Adipocyte (in vitro differentiated cells): ENCODE results near the gene CDK6.

ENCODE experiments used
- DNase-seq: peaks from one replicate; pipeline ENCODE4 v3.0.0-alpha.2; 2015; ENCODE audit warnings: low read depth
- H3K27me3 ChIP-seq: replicated peaks from 2 replicates; pipeline ENCODE4 v1.7.0; 2013; ENCODE audit warnings: mild to moderate bottlenecking, low read length, moderate library complexity; ENCODE audit not compliant: control insufficient read depth, insufficient read depth
- H3K36me3 ChIP-seq: 2 replicates; pipeline ENCODE4 v1.7.0; 2013; ENCODE audit warnings: low read length, mild to moderate bottlenecking, moderate library complexity; ENCODE audit not compliant: control insufficient read depth, insufficient read depth, severe bottlenecking
- H3K4me1 ChIP-seq: 2 replicates; pipeline ENCODE4 v1.7.0; 2013; ENCODE audit warnings: mild to moderate bottlenecking, low read length, moderate library complexity; ENCODE audit not compliant: control insufficient read depth, insufficient read depth
- H3K4me3 ChIP-seq: 2 replicates; pipeline ENCODE4 v1.7.0; 2013; ENCODE audit warnings: mild to moderate bottlenecking, low read length, moderate library complexity
- H3K9ac ChIP-seq: 2 replicates; pipeline ENCODE4 v1.7.0; 2013; ENCODE audit warnings: mild to moderate bottlenecking, low read length, moderate library complexity
- H3K9me3 ChIP-seq: 2 replicates; pipeline ENCODE4 v1.7.0; 2013; ENCODE audit warnings: mild to moderate bottlenecking, low read length, moderate library complexity; ENCODE audit not compliant: control insufficient read depth

The CDK6 gene

DNA sequence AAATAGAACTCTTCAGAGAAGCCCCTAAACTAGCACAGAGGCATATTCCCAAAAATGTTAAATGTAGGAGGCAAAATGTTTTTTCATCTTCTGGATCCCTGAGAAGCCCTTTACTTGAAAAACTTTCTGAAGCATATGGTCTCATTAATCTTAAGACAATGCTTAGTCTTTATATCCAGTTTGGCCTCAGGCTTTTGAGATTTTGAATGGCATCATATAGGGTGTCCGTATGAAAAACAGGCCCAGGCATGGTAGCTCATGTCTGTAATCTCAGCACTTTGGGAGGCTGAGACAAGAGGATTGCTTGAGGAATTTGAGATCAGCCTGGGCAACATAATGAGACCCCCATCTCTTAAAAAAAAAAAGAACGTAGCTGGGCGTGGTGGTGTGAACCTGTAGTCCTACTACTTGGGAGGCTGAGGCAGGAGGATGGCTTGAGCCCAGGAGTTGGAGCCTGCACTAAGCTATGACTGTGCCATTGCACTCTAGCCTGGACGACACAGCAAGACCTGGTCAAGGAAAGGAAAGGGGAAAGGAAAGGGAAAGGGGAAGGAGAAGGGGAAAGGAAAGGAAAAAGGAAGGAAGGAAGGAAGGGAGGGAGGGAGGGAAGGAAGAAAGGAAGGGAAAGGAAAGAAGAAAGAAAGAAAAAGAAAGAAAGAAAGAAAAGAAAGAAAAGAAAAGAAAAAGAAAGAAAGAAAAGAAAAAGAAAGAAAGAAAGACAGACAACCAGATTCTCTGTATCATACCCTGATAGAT lies 119.4 kb downstream of the CDK6 start:
- H3K9me3 ChIP-seq, result no peaks in the 10 kb centered on the region
- no peaks in the 10 kb centered on the region for H3K4me1 ChIP-seq
- no peaks in the 10 kb centered on the region for H3K27me3 ChIP-seq
- peaks cover 7% of the 10 kb centered on the region for H3K36me3 ChIP-seq
- H3K4me3 ChIP-seq, result no peak overlapping the region
- DNase-seq, result no peak
- H3K9ac ChIP-seq, result no peak overlapping the region

DNA sequence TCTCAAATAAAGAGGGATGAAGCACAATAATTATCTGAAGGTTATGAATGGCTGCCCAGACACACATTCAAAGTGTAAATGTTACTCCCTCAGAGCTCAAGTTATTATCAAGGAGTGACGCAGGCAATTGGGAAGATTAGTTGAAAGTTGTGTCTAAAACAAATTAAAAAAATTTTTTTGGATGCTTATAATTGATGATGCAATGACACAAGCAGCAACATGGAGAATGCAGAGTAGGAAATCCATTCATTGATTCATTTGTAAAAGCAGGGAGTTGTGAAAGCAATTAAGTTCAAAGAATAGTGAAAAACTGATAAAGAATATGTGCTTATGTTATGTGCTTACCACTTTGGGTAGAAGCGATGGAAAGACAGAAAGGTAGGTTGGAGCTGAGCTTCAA lies 120.4 kb downstream of the CDK6 start:
- no peak overlapping the region for H3K9ac ChIP-seq
- no peaks in the 10 kb centered on the region for H3K27me3 ChIP-seq
- peaks cover 7% of the 10 kb centered on the region for H3K36me3 ChIP-seq
- no peak overlapping the region for H3K4me3 ChIP-seq
- H3K4me1 ChIP-seq, result no peaks in the 10 kb centered on the region
- DNase-seq, result no peak
- H3K9me3 ChIP-seq, result no peaks in the 10 kb centered on the region

DNA sequence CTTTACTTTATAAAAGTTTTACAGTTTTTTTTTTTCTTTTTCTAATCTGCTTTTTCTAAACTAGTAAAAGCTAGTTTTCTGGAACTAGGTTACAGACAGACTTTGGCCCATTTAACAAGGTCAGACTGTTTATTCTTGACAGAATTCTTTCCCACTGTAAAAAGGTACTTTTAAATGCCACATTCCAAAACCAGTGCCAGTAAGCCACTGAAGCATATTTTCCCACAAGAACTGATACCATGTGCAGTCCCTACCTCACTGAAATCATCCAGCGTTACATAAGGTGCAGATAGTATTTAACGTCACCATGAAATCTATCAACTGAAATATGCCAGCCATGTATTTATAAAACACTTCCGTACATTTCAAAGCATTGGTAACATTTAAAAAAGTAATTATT lies 121.6 kb downstream of the CDK6 start:
- Histone ChIP-seq H3K4me3 (no peak overlapping the region), H3K4me1 (no peaks in the 10 kb centered on the region), H3K27me3 (no peaks in the 10 kb centered on the region), H3K9me3 (no peaks in the 10 kb centered on the region), H3K36me3 (peaks cover 7% of the 10 kb centered on the region), H3K9ac (no peak overlapping the region)
- no peak for DNase-seq

DNA sequence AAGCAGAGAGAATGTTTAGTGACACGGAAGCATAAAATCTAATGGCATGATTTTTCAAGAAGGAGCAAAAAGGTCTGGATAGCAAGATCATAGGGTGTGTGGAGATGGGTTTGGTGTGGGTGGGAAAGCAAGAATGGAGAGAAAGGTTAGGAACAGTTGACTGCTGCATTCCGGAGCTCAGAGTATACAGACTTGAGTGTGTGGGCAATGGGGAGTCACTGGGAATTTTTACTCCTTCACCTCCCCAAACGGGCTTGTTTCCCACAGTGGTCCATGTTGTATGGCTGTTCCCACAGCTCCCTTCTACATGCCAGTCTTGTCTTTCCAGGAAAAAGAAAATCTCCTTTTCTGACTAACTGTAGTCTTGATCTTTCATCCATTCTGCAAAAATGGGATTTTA lies 122.1 kb downstream of the CDK6 start:
- Histone ChIP-seq H3K9ac (no peak overlapping the region), H3K4me3 (no peak overlapping the region), H3K27me3 (no peaks in the 10 kb centered on the region), H3K9me3 (no peaks in the 10 kb centered on the region), H3K4me1 (no peaks in the 10 kb centered on the region), H3K36me3 (peaks cover 7% of the 10 kb centered on the region)
- DNase-seq, result no peak

DNA sequence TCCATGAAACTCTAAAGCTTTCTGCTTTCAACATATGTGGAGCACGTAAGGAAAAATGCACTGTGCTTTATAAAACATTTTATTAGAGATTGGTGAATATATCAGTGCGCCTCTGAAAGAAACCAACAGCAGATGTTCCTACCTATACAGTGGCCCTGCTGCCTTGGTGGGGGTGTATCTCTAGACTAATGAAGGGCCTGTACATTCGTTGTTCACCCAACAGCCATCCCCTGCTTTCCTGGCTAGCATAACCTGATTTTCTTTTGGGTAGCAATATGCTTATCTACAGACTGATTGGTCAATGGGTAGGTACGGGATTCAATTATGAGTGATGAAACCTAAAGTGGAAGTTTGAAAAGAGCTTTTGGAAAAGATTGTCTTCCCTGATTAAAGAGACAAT lies 126.5 kb downstream of the CDK6 start:
- H3K36me3 ChIP-seq, result peaks cover 2% of the 10 kb centered on the region

DNA sequence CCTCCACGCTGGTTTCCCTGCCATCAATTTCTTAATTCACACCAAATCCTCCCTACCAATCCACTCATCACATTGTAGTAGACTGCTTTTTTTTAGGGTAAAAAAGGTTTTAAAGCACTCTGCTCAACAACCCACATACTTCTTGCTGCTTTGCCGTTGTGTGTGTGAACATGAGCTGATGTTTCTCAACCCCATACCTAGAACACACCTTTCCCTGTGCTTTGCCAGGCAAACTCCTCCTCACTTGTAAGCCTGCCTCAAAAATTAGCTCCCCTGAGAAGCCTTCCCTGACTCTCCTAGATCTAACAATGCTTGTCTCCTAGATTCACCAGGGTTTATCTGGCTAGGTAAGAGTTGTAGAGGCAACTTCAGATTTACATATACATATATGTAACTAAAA lies 127.2 kb downstream of the CDK6 start:
- Histone ChIP-seq H3K4me3 (no peak overlapping the region), H3K36me3 (peaks cover 7% of the 10 kb centered on the region), H3K27me3 (no peaks in the 10 kb centered on the region), H3K9me3 (peaks cover 7% of the 10 kb centered on the region), H3K4me1 (no peaks in the 10 kb centered on the region), H3K9ac (no peak overlapping the region)
- no peak for DNase-seq

More for the DNA sequence above, 126.5 kb downstream of the CDK6 start:
- DNase-seq, result no peak
- Histone ChIP-seq H3K9me3 (peaks cover 1% of the 10 kb centered on the region), H3K27me3 (no peaks in the 10 kb centered on the region), H3K4me1 (no peaks in the 10 kb centered on the region), H3K9ac (no peak overlapping the region), H3K4me3 (no peak overlapping the region)

DNA sequence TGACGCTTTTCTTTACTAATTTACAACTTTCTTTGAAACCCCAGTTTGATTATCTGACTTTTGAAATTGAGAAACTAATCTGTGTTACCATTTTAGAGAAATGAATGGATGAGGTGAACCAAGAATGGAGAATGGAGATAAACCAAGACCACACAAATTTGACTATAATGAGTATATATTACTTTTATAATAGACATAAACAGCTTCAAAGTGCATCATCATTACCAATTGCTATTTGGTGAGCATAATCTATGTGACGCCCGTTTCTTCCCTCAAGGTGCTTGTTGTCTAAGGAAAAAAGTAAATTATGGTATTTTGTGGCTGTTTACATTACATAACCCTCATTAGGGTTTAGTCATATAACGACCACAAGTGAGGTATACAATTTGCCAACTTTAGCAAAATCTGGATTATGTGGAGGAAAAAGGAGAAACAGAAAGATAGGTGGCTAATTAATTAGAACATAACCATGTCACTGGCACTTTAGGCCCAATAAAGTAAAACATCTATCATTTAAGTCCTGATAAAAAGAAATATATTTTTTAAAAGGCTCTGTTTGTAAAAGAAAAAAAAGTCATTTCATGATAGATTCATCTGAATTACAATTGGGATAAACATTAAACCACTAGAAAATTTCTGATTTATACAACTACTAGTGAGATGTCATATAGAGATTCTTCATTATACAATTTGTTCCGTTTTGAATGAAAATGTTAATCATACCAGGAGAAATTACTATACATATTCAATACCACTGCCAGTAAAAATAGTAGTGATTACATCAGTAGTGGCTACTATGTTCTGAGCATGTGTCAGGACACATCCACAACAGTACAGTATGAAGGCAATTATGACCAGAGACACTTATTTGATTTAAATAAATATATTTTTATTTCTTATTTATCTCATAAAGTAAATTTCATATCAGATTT lies 128.0 kb downstream of the CDK6 start:
- Histone ChIP-seq H3K4me1 (no peaks in the 10 kb centered on the region), H3K27me3 (no peaks in the 10 kb centered on the region), H3K4me3 (no peak overlapping the region), H3K9me3 (peaks cover 7% of the 10 kb centered on the region), H3K9ac (no peak overlapping the region), H3K36me3 (peaks cover 7% of the 10 kb centered on the region)
- DNase-seq, result no peak

DNA sequence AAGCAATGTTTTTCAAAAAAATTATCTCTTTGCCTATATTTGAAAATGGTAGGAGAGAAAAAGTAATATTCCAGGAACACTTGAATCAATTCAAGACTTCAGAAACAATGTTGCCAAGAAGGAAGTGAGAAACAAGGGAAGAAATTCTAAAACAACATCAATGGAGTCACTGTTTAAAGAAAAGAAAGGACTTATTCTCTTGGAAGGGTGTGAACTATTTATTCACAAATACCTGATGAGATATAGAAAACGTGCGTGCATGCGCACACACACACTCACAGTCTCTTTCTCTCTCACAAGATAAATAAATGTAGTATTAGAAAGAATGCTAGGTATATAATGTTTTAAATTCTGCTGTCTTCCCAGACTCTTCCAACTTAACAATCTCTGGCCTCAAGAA lies 128.9 kb downstream of the CDK6 start:
- DNase-seq, result no peak
- Histone ChIP-seq H3K4me1 (no peaks in the 10 kb centered on the region), H3K4me3 (no peak overlapping the region), H3K9me3 (peaks cover 7% of the 10 kb centered on the region), H3K27me3 (no peaks in the 10 kb centered on the region), H3K36me3 (peaks cover 7% of the 10 kb centered on the region), H3K9ac (no peak overlapping the region)

DNA sequence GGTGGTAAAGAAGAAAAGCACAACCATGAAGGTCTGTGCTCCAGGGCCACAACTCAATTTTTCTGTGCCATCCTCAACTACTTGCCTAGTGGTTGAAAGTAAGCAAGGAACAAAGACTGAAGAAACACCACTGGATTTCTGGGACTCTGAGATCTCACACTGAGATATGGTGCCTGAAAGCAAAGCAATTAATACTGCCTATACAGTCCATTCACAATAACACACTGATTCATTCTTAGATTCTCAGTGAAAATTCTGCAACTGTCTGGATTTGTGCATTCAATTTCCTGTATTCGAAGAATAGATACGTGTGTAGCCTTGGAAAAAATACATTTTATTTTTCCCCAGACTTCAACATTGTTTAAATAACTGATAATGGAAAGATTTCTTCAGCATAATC lies 129.8 kb downstream of the CDK6 start:
- no peaks in the 10 kb centered on the region for H3K27me3 ChIP-seq
- no peak overlapping the region for H3K9ac ChIP-seq
- no peak overlapping the region for H3K4me3 ChIP-seq
- H3K4me1 ChIP-seq, result no peaks in the 10 kb centered on the region
- H3K9me3 ChIP-seq, result peaks cover 7% of the 10 kb centered on the region
- no peak for DNase-seq
- H3K36me3 ChIP-seq, result peaks cover 7% of the 10 kb centered on the region

DNA sequence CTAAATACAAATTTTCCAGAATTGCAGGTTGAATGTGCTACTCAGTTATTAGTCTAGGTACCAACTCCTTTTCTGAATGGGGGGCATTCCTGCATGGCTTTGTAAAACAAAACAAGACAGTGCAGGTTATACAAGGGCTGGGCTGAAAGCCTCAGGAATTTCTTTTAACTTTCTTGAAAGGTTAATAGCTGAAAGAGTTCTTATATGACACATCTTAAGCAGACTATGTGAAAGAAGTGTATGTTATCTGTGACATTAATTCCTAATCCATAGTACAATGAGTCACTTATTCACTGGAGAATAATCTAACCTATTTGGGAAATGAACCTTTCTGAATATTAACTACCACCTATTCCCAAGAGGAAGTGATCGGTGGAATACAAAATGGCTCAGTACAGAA lies 130.5 kb downstream of the CDK6 start:
- no peak overlapping the region for H3K9ac ChIP-seq
- H3K36me3 ChIP-seq, result peaks cover 7% of the 10 kb centered on the region
- no peak overlapping the region for H3K4me3 ChIP-seq
- H3K9me3 ChIP-seq, result peaks cover 7% of the 10 kb centered on the region
- H3K4me1 ChIP-seq, result no peaks in the 10 kb centered on the region
- DNase-seq, result no peak
- H3K27me3 ChIP-seq, result no peaks in the 10 kb centered on the region

DNA sequence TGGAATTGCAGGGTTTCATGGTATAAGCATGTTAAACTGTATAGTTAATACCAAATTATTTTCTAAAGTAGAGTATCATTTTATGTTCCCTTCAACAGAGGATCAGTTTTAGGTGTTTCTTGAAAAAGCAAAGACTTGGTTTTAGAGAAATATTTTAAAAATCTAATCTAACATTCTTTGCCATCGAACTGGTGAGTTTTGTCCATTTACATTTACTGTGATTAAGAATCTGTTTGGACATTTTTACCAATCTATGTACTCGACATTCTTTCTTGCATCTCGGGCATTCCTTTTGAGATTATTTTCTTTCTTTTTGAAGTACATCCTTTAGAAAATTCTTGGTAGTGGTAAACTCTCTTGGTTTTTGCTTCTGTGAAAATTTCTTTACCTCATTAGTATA lies 131.5 kb downstream of the CDK6 start:
- Histone ChIP-seq H3K36me3 (peaks cover 7% of the 10 kb centered on the region), H3K4me1 (no peaks in the 10 kb centered on the region), H3K9me3 (peaks cover 7% of the 10 kb centered on the region), H3K9ac (no peak overlapping the region), H3K4me3 (no peak overlapping the region), H3K27me3 (no peaks in the 10 kb centered on the region)
- no peak for DNase-seq
